ENCODE data around the gene ATP2A3.

ATP2A3 gene

GRCh38 chr17:3973495-3974137 is 9.4 kb upstream of the ATP2A3 start:
- no peak for DNase-seq (ENCODE audit: low read depth in 2 of 2)

GRCh38 chr17:3972931-3973330 is 8.7 kb upstream of the ATP2A3 start:
- DNase-seq (ENCODE audit: low read depth in 2 of 2), result no peak

GRCh38 chr17:3972281-3972731 is 8.1 kb upstream of the ATP2A3 start:
- no peak for DNase-seq (ENCODE audit: low read depth in 2 of 2)

- no peak for DNase-seq (ENCODE audit: low read depth in 2 of 2)
These were observed 6.4 kb upstream of the ATP2A3 start for GRCh38 chr17:3970668-3971067.

GRCh38 chr17:3969963-3970362 is 5.7 kb upstream of the ATP2A3 start:
- no peak for DNase-seq (ENCODE audit: low read depth in 2 of 2)

- no peak for DNase-seq (ENCODE audit: low read depth in 2 of 2)
These were observed 4.8 kb upstream of the ATP2A3 start for GRCh38 chr17:3968886-3969524.

GRCh38 chr17:3968015-3968414 is 3.8 kb upstream of the ATP2A3 start:
- no peak for DNase-seq (ENCODE audit: low read depth in 2 of 2)

- DNase-seq (ENCODE audit: low read depth in 2 of 2), result no peak
These were observed 2.6 kb upstream of the ATP2A3 start for GRCh38 chr17:3966720-3967363.

- DNase-seq (ENCODE audit: low read depth in 2 of 2), result no peak
These were observed 1.0 kb upstream of the ATP2A3 start for GRCh38 chr17:3965118-3965800.

GRCh38 chr17:3963237-3964201 is 718 bp downstream of the ATP2A3 start:
- no peak for DNase-seq (ENCODE audit: low read depth in 2 of 2)

- DNase-seq (ENCODE audit: low read depth in 2 of 2), result no peak
These were observed 1.3 kb downstream of the ATP2A3 start for GRCh38 chr17:3962965-3963236.

- DNase-seq (ENCODE audit: low read depth in 2 of 2), result no peak
These were observed 1.8 kb downstream of the ATP2A3 start for GRCh38 chr17:3962217-3962964.

- no peak for DNase-seq (ENCODE audit: low read depth in 2 of 2)
These were observed 2.6 kb downstream of the ATP2A3 start for GRCh38 chr17:3961564-3962047.

- DNase-seq (ENCODE audit: low read depth in 2 of 2), result no peak
These were observed 3.5 kb downstream of the ATP2A3 start for GRCh38 chr17:3960764-3961163.

GRCh38 chr17:3959921-3960601 is 4.2 kb downstream of the ATP2A3 start:
- no peak for DNase-seq (ENCODE audit: low read depth in 2 of 2)

- DNase-seq (ENCODE audit: low read depth in 2 of 2), result no peak
These were observed 4.8 kb downstream of the ATP2A3 start for GRCh38 chr17:3959295-3959899.

GRCh38 chr17:3957735-3958599 is 6.3 kb downstream of the ATP2A3 start:
- DNase-seq (ENCODE audit: low read depth in 2 of 2), result no peak

GRCh38 chr17:3956983-3957382 is 7.3 kb downstream of the ATP2A3 start:
- no peak for DNase-seq (ENCODE audit: low read depth in 2 of 2)
